Measurements from ENCODE around the gene TIMM8B.

Gene TIMM8B

DNA sequence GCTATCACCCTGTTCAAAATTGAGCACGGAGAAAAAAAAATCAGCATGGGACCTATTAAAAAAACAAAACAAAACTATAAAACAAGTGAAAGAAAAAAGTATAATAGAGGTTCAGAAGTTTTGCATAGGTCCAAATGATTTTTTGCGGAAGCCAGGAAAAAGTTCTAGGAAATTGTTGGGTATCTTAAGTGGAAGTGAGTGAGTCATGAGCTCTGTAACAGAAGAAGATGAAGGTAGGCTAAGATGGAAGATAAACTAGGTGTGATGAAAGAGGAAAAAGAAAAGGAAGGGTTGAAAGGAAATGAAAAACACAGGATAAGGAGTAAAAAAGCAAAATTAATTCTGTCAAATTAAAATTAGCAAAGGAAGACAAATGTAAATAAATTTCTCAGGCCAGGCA lies 27.9 kb upstream of the TIMM8B start:
- ChIA-PET CTCF (interaction anchor here (0.6 to 6.7 kb wide), 20 partner anchors 8 to 221 kb away, joined by 3 to 70 read pairs (median 6); partner anchors contain the start of gene BCO2), POLR2A (no interaction called here)
- no peak for TF ChIP-seq KLF8 (tag by site-specific recombination; IDR thresholded peaks at IDR 0.05)
- TF ChIP-seq, protein P1, sequence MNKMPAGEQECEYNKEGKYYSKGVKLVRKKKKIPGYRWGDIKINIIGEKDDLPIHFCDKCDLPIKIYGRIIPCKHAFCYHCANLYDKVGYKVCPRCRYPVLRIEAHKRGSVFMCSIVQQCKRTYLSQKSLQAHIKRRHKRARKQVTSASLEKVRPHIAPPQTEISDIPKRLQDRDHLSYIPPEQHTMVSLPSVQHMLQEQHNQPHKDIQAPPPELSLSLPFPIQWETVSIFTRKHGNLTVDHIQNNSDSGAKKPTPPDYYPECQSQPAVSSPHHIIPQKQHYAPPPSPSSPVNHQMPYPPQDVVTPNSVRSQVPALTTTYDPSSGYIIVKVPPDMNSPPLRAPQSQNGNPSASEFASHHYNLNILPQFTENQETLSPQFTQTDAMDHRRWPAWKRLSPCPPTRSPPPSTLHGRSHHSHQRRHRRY (tag by site-specific recombination; IDR thresholded peaks at IDR 0.05), result no peak
- TF ChIP-seq ZNF184 (tag by site-specific recombination; IDR thresholded peaks at IDR 0.05), result no peak
- no peak for TF ChIP-seq ZNF132 (tag by site-specific recombination; IDR thresholded peaks at IDR 0.05; ENCODE audit: borderline replicate concordance)
- TF ChIP-seq ZNF214 (tag by site-specific recombination; IDR thresholded peaks at IDR 0.05; ENCODE audit: borderline replicate concordance), result no peak
- TF ChIP-seq ZNF624 (tag by site-specific recombination; IDR thresholded peaks at IDR 0.05), result no peak
- TF ChIP-seq ZNF777 (tag by site-specific recombination; IDR thresholded peaks at IDR 0.05; ENCODE audit: borderline replicate concordance), result no peak
- TF ChIP-seq, protein P2, sequence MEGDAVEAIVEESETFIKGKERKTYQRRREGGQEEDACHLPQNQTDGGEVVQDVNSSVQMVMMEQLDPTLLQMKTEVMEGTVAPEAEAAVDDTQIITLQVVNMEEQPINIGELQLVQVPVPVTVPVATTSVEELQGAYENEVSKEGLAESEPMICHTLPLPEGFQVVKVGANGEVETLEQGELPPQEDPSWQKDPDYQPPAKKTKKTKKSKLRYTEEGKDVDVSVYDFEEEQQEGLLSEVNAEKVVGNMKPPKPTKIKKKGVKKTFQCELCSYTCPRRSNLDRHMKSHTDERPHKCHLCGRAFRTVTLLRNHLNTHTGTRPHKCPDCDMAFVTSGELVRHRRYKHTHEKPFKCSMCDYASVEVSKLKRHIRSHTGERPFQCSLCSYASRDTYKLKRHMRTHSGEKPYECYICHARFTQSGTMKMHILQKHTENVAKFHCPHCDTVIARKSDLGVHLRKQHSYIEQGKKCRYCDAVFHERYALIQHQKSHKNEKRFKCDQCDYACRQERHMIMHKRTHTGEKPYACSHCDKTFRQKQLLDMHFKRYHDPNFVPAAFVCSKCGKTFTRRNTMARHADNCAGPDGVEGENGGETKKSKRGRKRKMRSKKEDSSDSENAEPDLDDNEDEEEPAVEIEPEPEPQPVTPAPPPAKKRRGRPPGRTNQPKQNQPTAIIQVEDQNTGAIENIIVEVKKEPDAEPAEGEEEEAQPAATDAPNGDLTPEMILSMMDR (tag by site-specific recombination; IDR thresholded peaks at IDR 0.05), result no peak
- TF ChIP-seq HOXA7 (CRISPR knock-in tag; IDR thresholded peaks at IDR 0.05; ENCODE audit: borderline replicate concordance), result no peak
- no peak for TF ChIP-seq ZIC2 (tag by site-specific recombination; IDR thresholded peaks at IDR 0.05)
- TF ChIP-seq ZFP69B (tag by site-specific recombination; IDR thresholded peaks at IDR 0.05), result no peak
- TF ChIP-seq ZNF133 (tag by site-specific recombination; IDR thresholded peaks at IDR 0.05), result no peak
- TF ChIP-seq ZSCAN16 (tag by site-specific recombination; IDR thresholded peaks at IDR 0.05), result no peak
- TF ChIP-seq ZNF211 (tag by site-specific recombination; IDR thresholded peaks at IDR 0.05; ENCODE audit: low read depth), result no peak
- no peak for TF ChIP-seq OSR2 (tag by site-specific recombination; IDR thresholded peaks at IDR 0.05)
- TF ChIP-seq ZFP37 (tag by site-specific recombination; IDR thresholded peaks at IDR 0.05), result no peak
- no peak for TF ChIP-seq ZBTB8A (tag by site-specific recombination; IDR thresholded peaks at IDR 0.05)
- TF ChIP-seq, protein P3, sequence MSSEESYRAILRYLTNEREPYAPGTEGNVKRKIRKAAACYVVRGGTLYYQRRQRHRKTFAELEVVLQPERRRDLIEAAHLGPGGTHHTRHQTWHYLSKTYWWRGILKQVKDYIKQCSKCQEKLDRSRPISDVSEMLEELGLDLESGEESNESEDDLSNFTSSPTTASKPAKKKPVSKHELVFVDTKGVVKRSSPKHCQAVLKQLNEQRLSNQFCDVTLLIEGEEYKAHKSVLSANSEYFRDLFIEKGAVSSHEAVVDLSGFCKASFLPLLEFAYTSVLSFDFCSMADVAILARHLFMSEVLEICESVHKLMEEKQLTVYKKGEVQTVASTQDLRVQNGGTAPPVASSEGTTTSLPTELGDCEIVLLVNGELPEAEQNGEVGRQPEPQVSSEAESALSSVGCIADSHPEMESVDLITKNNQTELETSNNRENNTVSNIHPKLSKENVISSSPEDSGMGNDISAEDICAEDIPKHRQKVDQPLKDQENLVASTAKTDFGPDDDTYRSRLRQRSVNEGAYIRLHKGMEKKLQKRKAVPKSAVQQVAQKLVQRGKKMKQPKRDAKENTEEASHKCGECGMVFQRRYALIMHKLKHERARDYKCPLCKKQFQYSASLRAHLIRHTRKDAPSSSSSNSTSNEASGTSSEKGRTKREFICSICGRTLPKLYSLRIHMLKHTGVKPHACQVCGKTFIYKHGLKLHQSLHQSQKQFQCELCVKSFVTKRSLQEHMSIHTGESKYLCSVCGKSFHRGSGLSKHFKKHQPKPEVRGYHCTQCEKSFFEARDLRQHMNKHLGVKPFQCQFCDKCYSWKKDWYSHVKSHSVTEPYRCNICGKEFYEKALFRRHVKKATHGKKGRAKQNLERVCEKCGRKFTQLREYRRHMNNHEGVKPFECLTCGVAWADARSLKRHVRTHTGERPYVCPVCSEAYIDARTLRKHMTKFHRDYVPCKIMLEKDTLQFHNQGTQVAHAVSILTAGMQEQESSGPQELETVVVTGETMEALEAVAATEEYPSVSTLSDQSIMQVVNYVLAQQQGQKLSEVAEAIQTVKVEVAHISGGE (tag by site-specific recombination; conservative IDR thresholded peaks at IDR 0.05; ENCODE audit: low read depth), result no peak
- TF ChIP-seq REPIN1 (tag by site-specific recombination; IDR thresholded peaks at IDR 0.05; ENCODE audit: low read depth), result no peak
- no peak for TF ChIP-seq ZNF248 (tag by site-specific recombination; IDR thresholded peaks at IDR 0.05)
- no peaks in the 10 kb centered on the region for H3K9me3 ChIP-seq (ENCODE audit: control insufficient read depth, insufficient read depth, low read depth, low read length)
- no peak overlapping the region for H3K27ac ChIP-seq (ENCODE audit: extremely low read depth, low read depth, low read length)
- H3K36me3 ChIP-seq (ENCODE audit: control insufficient read depth in 2 of 2, insufficient read depth in 1 of 2, low read length in 2 of 2), result no peaks in the 10 kb centered on the region
- no peak overlapping the region for H3K4me3 ChIP-seq (ENCODE audit: low read depth, low read length)
- H3K4me1 ChIP-seq (ENCODE audit: control insufficient read depth, insufficient read depth, low read length), result no peaks in the 10 kb centered on the region

Measured in HEK293 (cell line).